Tibial nerve (tissue), 4 donors: ENCODE measurements around the gene NFATC2. TPM values are rescaled to one million over a fixed set of nuclear protein-coding genes. Genes with fewer than 3 reads are reported as not detected.

Experiments
- DNase-seq, 2 donors: peaks; one replicate each; pipeline ENCODE4 v3.0.0-alpha.2; 2019; ENCODE audit warnings: low spot score in 2 of 2
- H3K27ac ChIP-seq, 4 donors: fragments of 200-600 bp; sonication (generic) in 3 of 4; one replicate each; pipeline ENCODE4 v1.5.1; 2017 to 2019; ENCODE audit warnings: mild to moderate bottlenecking in 1 of 4
- H3K27me3 ChIP-seq, 2 donors: fragments of 200-600 bp; sonication (generic) in 1 of 2; one replicate each; pipeline versions ENCODE4 v1.5.1 to v1.6.0; 2017 to 2019
- H3K36me3 ChIP-seq, 3 donors: fragments of 200-600 bp; sonication (generic); one replicate each; pipeline ENCODE4 v1.5.1; 2018 to 2019
- H3K4me1 ChIP-seq, 4 donors: fragments of 200-600 bp; sonication (generic) in 3 of 4; one replicate each; pipeline ENCODE4 v1.5.1; 2017 to 2019
- H3K4me3 ChIP-seq, 4 donors: fragments of 200-600 bp; sonication (generic) in 3 of 4; one replicate each; pipeline ENCODE4 v1.5.1; 2017 to 2019; ENCODE audit warnings: mild to moderate bottlenecking in 1 of 4, moderate library complexity in 1 of 4
- H3K9me3 ChIP-seq, 4 donors: fragments of 200-600 bp; sonication (generic) in 3 of 4; one replicate each; pipeline ENCODE4 v1.5.1; 2017 to 2019
- EP300 ChIP-seq, 2 donors: sonication (generic); formaldehyde crosslinking; IDR thresholded peaks; one replicate each; pipeline ENCODE4 v1.6.1; 2017; ENCODE audit warnings: antibody characterized with exemption in 2 of 2, mild to moderate bottlenecking in 1 of 2
- POLR2A ChIP-seq, 2 donors: fragments of 450-650 bp; IDR thresholded peaks; one replicate each; pipeline ENCODE4 v1.6.1; 2017; ENCODE audit warnings: antibody characterized with exemption in 2 of 2, mild to moderate bottlenecking in 2 of 2, moderate library complexity in 2 of 2
- WGBS, 2 donors: methylation state at CpG; one replicate each; pipeline ENCODE4 v1.1.5; 2018; 5-methylcytosine and 5-hydroxymethylcytosine counted together
- total RNA-seq, 4 donors: library from RNA; depleted of rRNA; stranded (reverse); fragments of >200 nt; gene quantifications; one replicate each; pipeline ENCODE4 v1.1.0, GENCODE V29; 2016
- TF ChIP-seq, protein P1 (sequence below), 5 experiments: fragments of 200-600 bp in 3 of 5; fragments of 450-650 bp in 2 of 5; sonication (generic) in 3 of 5; IDR thresholded peaks; one replicate each; pipeline ENCODE4 v1.5.1; 2016 to 2019; ENCODE audit warnings: antibody characterized with exemption in 5 of 5, mild to moderate bottlenecking in 3 of 5, moderate library complexity in 2 of 5

NFATC2 gene
- total RNA-seq, 4 donors from 2014 or later, result 6.0 to 11.5 (median 7.7) TPM

DNA sequence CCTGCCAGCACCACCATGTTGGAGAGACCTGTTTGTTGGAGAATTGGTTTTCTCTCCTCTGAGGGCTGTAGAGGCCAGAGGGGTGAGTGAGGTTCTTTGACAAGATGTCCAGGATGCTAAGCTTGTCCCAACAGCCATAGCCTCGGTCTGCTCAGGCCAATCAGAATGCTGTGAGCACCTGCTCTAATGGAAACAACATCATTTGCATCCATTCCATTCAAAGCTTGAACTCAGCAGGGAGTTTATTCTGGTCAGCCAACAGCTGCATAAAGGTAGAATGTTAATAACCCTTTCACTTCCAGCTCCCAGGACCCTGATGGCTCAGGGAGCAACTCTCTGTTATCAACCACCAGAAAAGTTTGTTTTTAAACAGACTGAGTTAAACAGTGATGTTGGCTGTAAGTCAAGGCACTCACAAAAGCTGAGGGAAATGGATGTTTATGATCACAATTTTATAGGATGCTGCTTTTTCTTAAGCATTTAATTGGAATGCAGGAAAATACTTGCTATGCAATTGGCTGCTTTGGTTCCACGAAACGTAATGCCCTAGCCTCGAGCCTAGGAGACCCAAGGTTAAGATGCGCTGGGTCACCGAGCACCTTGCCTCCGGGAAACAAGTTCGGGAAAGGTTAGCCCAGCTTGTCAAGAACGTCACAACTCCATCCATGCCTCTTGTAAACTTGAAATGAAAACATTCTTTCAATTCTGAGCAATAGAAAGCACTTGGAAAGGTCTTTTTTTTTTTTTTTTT, 155.2 kb downstream of the NFATC2 start:
- no peak for DNase-seq
- Histone ChIP-seq H3K36me3 (peaks cover 0 to 9% (median 0%) of the 10 kb centered on the region in 3 donors), H3K4me1 (peaks cover 0 to 15% (median 2%) of the 10 kb centered on the region in 4 donors), H3K27ac (no peak overlapping the region), H3K9me3 (no peaks in the 10 kb centered on the region), H3K27me3 (no peaks in the 10 kb centered on the region), H3K4me3 (no peak overlapping the region)
- TF ChIP-seq EP300 (IDR thresholded peaks at IDR 0.05) (no peak), POLR2A (IDR thresholded peaks at IDR 0.05) (no peak)
- TF ChIP-seq, protein P1, sequence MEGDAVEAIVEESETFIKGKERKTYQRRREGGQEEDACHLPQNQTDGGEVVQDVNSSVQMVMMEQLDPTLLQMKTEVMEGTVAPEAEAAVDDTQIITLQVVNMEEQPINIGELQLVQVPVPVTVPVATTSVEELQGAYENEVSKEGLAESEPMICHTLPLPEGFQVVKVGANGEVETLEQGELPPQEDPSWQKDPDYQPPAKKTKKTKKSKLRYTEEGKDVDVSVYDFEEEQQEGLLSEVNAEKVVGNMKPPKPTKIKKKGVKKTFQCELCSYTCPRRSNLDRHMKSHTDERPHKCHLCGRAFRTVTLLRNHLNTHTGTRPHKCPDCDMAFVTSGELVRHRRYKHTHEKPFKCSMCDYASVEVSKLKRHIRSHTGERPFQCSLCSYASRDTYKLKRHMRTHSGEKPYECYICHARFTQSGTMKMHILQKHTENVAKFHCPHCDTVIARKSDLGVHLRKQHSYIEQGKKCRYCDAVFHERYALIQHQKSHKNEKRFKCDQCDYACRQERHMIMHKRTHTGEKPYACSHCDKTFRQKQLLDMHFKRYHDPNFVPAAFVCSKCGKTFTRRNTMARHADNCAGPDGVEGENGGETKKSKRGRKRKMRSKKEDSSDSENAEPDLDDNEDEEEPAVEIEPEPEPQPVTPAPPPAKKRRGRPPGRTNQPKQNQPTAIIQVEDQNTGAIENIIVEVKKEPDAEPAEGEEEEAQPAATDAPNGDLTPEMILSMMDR (IDR thresholded peaks at IDR 0.05), result no peak
- 78 to 79% methylated on average over 9 of the region's 9 CpGs for WGBS, 2 donors

DNA sequence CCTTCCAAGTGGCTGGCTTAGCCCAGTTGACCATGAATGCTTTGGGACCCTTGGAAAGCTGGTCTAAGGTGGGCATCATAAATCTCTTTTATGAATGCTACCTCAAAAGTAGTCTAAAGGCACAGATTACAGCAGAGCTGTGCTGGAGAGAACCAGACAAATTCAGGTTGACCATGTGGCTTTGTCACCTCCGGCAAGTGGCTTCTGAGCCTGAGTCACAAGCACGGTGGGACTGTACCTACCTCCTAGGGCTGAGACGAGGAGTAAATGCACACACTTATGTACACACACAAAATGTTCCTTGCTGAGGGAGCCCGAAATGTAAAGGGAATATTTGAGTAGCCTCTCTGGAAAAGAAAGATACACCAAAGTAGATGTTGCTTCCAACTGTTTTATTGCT, 155.9 kb downstream of the NFATC2 start:
- no peak for DNase-seq
- Histone ChIP-seq H3K27ac (no peak overlapping the region), H3K9me3 (no peaks in the 10 kb centered on the region), H3K36me3 (peaks cover 0 to 9% (median 0%) of the 10 kb centered on the region in 3 donors), H3K4me3 (no peak overlapping the region), H3K27me3 (no peaks in the 10 kb centered on the region), H3K4me1 (peaks cover 0 to 15% (median 2%) of the 10 kb centered on the region in 4 donors)
- TF ChIP-seq EP300 (IDR thresholded peaks at IDR 0.05) (no peak), POLR2A (IDR thresholded peaks at IDR 0.05) (no peak)
- TF ChIP-seq, protein P1 (IDR thresholded peaks at IDR 0.05), result no peak
- 80 to 86% methylated on average over 4 of the region's 4 CpGs for WGBS, 2 donors

DNA sequence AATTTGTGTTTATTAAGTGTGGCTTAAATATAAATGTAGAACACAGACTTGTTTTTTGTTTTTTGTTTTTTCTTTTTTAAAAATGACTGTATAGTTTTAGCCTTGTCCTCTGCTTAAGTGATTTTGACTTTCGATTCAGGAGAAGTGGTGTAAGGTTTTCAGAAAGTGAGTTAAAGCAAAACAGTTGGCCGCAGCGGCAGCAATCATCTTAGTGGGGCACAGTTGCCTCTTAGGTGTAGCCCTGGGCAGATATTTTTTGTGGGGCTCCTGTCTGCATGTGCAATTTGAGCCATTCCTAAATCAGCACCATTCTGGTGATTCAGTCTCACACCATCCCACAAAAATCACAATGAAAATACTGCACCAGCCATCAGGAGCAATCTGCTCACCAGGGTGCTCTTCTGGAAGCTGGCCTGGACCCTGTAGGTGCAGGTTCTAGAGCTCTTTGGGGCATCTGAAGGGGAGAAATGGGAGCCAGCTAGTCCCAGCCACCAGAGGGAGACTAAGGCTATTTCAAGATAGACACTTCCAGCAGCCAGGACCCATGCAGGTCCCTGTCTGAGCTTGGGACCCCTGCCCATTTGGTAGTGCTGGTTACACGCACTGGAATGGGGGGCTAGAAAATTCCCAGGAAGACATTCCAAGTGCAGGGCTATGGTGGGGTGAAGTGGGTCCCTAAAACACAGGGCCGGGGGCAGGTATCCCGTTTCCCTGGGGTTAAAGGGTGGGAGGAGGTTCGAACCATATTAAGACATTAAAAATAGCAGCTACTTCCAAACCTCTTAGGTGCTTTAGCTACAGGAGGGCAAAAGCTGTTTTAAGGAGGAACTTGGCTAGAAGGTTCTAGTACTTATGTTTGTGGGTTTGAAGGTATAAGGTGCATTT, 156.6 kb downstream of the NFATC2 start:
- no peak for DNase-seq
- Histone ChIP-seq H3K4me1 (peaks cover 0 to 15% (median 2%) of the 10 kb centered on the region in 4 donors), H3K27ac (no peak overlapping the region), H3K27me3 (no peaks in the 10 kb centered on the region), H3K4me3 (no peak overlapping the region), H3K9me3 (no peaks in the 10 kb centered on the region), H3K36me3 (peaks cover 0 to 5% (median 0%) of the 10 kb centered on the region in 3 donors)
- WGBS, 2 donors, result 77 to 86% methylated on average over 7 of the region's 7 CpGs
- no peak for TF ChIP-seq POLR2A (IDR thresholded peaks at IDR 0.05)
- TF ChIP-seq, protein P1 (IDR thresholded peaks at IDR 0.05), result peak; percentile 41 to 67 (median 55)

DNA sequence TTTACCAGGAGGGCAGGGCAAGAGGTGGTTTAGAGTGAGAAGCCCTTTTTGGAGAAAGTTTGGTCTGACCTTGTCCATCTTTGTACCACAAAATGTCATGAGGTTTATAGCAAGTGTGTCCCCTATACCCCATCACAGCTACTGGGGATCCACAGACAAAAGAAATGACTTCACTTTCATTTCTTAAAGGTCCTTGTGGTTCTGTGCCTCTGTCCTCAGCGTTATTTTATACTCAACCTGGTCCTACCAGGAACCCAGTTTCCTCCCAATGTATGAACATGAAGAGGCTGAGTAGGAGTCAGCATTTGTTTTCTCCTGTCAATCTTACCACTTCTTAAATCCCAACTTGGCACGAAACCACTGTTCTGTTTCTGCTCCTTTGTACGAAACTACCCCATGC, 157.6 kb downstream of the NFATC2 start:
- H3K9me3 ChIP-seq, result no peaks in the 10 kb centered on the region
- H3K4me1 ChIP-seq, result peaks cover 0 to 10% (median 2%) of the 10 kb centered on the region in 4 donors
- H3K36me3 ChIP-seq, result no peaks in the 10 kb centered on the region
- DNase-seq, result no peak
- 86 to 89% methylated on average over 3 of the region's 3 CpGs for WGBS, 2 donors
- no peaks in the 10 kb centered on the region for H3K27me3 ChIP-seq
- no peak overlapping the region for H3K27ac ChIP-seq
- no peak for TF ChIP-seq EP300 (IDR thresholded peaks at IDR 0.05)
- no peak for TF ChIP-seq POLR2A (IDR thresholded peaks at IDR 0.05)
- H3K4me3 ChIP-seq, result no peak overlapping the region

DNA sequence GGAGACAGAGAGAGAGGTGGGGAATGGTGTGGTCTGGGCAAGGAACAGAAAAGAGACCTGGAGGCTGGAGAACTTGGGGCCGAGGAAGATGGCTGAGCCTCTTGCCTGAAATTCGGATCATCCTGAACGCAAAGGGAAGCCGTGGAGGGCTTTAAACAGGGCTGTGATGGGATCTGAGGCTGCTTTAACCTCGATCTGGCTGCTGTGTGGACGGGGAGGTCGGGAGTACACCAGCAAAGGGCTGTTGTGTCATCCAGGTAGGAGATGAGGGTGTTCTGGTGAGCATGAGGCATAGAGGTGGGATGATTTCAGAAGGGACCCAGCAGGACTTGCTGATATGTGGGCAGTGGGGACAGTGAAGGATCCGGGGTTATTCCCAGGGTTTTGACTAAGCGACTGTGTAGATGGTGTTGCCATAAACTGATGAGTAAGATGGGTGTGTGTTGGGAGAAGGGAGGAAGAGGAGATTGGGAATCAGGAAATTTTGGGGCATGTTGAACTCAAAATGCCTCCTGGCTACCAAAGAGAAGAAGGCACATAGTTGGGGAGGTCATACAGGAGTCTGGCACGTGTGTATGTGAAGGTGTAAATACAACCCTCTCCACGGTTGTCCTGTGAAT, 158.5 kb downstream of the NFATC2 start:
- peaks cover 0 to 5% (median under 1%) of the 10 kb centered on the region in 4 donors for H3K4me1 ChIP-seq
- H3K4me3 ChIP-seq, result no peak overlapping the region
- H3K36me3 ChIP-seq, result no peaks in the 10 kb centered on the region
- no peak for DNase-seq
- H3K9me3 ChIP-seq, result no peaks in the 10 kb centered on the region
- 89 to 92% methylated on average over 10 to 11 of the region's 11 CpGs for WGBS, 2 donors
- TF ChIP-seq POLR2A (IDR thresholded peaks at IDR 0.05) (no peak), EP300 (IDR thresholded peaks at IDR 0.05) (no peak)
- TF ChIP-seq, protein P1 (IDR thresholded peaks at IDR 0.05), result no peak
- no peak overlapping the region for H3K27ac ChIP-seq
- no peaks in the 10 kb centered on the region for H3K27me3 ChIP-seq
